NOMO-1 treated with dmso at 0.1 percent for 144 hours (cell line): Measurements from ENCODE around the gene TUBA4B.

ENCODE experiments used
- DNase-seq: peaks from one replicate; lab custom pipeline; 2025; ENCODE audit not compliant: unreplicated experiment; lab: John Stamatoyannopoulos, UW

Gene TUBA4B

DNA sequence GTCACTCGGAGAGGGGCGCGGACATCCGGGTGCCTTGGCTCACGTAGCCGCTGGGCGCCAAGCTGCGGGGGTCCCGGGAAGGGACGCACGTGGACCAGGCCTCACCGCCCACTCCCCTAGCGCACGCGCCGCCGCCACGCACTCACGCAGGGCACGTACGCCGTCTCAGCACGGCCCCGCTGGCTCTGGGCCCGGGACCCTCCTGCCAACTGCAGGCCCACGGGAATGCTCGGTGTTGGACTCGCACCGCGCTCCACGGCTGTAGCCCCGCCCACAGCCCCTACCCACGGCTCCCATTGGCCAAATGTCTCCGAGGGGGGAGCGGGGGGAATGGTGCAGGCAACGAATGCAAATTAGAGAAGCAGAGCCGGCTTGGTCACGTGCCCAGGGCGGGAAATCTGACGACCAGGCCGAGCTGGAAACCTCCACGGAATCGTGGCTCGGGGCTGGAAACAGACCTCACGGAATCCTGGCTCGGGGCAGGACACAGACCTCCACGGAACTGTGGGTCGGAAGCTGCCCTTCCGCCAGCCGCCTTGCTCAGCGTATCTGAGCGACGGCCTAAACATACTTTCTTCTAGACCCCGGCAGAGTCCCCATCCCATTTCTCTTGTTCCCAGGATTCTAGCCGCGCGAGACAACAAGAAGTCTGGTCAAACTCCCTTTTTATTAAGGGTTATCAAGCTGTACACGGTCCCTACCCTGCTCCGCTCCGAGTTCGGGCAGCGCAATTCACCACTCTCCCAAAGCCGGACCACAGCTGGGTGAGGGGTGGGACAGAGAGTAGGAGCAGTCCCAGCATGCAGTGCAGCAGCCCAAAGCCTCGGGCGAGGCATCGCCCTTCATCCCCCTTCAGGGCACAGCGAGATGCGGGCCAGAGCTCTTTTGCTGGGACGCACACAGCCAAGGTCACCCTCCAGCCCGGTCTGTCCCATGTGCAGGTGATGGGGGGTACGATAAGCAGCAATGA lies 34.0 kb upstream of the TUBA4B start, which contains the start of gene ABCB6:
TSS of gene ABCB6 (minus strand) at position 227 of the 970 bp plus-strand sequence. CDS start 285 bp downstream, outside the sequence.
- no peak for DNase-seq

- no peak for DNase-seq
These were observed 33.1 kb upstream of the TUBA4B start for GRCh38 chr2:219219784-219220532.

- DNase-seq: no peak
These were observed 32.2 kb upstream of the TUBA4B start for GRCh38 chr2:219220652-219221402.

DNA sequence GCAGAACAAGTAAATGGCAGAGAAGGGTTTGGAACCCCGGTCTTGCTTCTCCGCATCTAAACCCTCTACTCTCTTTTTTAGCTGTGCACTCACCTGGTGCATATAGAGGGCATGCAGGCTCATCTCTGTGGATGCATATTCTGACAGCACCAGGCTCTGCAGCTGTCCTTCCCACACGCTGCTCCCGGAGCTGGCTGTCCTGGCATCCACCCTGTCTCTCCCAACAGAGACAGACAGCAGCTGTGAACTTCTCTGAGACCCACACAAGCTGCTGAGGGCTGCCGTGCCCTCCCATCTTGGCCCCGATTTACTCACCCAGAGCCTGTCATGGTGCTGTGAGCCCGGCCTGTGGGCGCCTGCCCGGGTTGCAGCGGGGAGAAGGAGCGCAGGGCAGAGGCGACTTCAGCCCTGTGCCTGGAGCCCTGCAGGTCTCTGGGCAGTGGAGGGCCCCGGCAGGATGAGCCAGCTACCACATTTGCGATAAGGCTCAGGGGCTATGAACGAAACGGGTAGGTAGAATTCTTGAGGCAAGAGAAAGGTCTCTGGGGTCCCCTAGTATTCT lies 31.0 kb upstream of the TUBA4B start:
- no peak for DNase-seq

GRCh38 chr2:219223831-219224610 lies 29.0 kb upstream of the TUBA4B start:
- no peak for DNase-seq

DNA sequence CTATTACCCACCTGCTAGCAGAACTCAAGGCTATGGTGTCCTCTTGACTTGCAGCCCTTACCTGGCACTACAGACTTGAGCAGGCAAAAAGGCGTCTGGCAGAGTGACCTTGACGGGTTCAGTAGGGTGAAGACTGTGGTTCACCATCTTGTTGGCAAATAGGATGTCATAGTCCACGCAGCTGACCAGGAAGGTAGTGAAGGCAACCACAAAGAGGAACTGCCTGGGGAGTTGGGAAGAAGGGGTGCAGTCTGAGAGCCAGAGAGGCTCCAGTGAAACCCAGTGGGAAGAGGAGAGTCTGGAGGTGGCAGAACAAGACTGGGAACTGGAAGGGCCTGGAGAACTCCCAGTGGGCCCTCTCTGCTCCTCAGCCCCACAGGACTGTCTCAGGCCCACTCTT lies 27.7 kb upstream of the TUBA4B start:
- peak; percentile 70 for DNase-seq

DNA sequence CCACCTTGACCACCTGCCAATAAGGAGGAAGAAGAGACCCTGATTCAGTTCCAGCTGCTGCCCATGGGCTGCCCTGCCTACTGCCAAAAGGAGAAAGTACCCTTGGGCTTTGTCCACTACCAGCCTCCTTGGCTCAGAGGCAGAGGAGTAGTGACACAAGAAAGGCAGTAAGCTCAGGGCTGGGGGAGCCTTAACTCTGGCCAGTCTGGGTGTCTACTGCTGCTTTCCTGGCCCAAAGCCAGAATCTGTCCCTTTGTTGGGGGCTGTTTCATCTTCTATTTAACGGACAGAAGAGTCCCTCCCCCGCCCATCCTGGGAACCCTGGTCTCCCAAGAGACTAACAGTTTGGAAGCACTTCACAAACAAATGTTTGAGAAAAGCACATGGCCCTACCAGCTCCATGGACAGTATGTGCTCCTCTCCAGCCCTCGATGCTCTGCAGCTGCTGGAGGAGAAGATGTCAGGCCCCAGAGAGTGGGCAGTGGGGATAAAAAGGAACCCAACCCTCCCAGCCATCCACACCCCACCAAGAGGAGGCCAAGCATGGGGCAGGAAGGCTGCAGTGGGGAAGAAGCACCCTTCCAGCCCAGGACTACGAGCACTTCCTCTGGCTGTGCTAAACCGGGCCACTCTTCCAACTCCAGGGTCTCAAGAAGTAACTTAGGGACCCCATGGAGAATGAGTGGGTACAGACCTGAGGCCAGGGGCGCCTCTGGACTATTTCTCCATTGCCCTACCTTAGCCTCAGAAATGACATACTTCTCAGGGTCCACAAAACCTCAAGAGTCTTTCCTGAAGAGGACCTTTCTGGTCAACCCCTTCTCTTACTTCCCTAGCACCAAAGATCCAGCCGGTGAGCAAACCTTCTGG lies 24.8 kb upstream of the TUBA4B start:
- no peak for DNase-seq

DNA sequence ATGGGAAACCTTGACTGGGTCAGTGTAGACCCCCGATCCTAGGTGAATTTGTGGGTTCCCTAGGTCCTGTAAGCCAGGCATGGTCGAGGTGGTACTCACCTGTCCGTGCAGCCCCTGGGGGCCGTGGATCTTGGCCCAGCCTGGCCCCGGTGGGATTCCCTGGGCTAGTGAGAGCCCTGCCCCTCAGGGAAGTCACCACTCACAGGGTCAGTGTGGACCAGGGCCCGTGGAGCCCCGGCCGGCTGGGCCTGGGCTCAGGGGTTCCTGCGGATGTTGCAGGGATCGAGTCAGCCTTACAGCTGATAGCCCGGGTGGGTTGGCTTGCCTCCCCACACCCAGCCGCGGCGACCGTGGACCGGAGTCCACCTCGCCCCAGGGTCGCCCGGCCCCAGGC lies 24.1 kb upstream of the TUBA4B start:
- no peak for DNase-seq

- DNase-seq: peak; percentile 99
These were observed 23.6 kb upstream of the TUBA4B start, which contains the start of the genes ANKZF1 and ATG9A for GRCh38 chr2:219229305-219230058. ANKZF1 (plus strand) TSS chr2:219229806; CDS start chr2:219230258, 452 bp downstream. ATG9A (minus strand) TSS chr2:219229636; CDS start chr2:219228024, 1,612 bp downstream.

DNA sequence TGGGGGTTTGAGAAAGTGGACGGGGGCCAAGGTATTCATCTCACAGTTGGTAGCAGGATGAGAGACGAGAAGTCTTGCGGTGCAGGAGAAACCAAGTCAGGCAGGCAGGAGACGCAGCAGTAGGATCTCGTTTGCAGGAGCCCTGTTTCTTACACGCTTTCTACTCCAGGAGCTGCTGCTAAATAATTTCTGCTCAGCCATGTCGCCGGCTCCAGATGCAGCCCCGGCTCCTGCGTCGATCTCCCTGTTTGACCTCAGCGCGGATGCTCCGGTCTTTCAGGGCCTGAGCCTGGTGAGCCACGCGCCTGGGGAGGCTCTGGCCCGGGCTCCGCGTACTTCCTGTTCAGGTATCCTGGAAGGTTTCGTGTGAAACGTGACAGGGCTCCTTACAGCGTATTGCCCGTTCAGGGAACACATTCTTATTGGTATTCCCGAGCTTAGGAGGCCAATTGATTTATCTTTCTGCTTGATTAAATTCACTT lies 22.9 kb upstream of the TUBA4B start:
- DNase-seq: peak; percentile 42

- no peak for DNase-seq
These were observed 18.7 kb upstream of the TUBA4B start for GRCh38 chr2:219234331-219234730.

GRCh38 chr2:219243291-219243761 lies 9.7 kb upstream of the TUBA4B start:
- peak; percentile 51 for DNase-seq

GRCh38 chr2:219244789-219245147 lies 8.3 kb upstream of the TUBA4B start:
- DNase-seq: no peak

DNA sequence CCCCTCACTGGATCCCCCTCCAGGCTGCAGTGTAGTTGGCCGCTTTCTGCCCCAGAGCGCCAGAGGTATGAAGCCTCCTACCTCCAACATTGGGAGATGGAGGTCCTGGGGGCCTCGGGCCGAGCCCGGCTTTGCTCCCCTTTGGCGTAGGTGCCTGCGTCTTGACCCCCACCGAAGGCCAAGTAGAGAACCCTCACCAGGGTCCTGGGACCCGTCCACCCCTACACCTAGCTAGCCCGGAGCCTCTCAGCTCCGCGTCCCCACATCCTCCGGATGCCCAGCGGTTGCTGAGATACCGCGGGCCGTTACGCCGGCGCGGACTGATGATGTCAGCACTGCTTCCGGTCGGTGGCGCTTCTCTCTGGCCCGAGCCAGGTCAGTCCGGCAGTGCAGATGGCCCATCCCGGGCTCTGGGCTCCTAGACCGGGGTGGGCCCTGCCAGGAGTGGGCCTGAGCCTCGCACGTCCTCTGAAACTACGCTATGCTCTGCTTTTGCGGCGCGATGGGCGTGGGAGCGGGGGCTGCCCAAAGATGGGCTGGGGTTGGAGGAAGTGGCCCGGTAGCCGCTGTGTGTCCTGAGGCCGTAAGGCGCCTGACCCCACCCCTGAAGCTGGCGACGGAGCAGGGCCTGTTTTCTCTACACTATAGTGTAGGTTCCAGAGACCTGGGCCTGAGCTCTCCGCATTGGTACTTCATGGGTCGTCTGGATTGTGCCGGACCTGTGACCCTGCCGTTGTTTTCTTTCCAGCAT lies 7.7 kb upstream of the TUBA4B start, which contains the start of the genes GLB1L and STK16:
TSS of gene GLB1L (minus strand) at position 297 of the 751 bp plus-strand sequence. CDS start 1,871 bp downstream, outside the sequence.
TSS of gene STK16 (plus strand) at position 332 of the 751 bp plus-strand sequence. CDS start 521 bp downstream, outside the sequence.
- peak; percentile 75 for DNase-seq

GRCh38 chr2:219245899-219246230 lies 7.2 kb upstream of the TUBA4B start:
- DNase-seq: no peak

DNA sequence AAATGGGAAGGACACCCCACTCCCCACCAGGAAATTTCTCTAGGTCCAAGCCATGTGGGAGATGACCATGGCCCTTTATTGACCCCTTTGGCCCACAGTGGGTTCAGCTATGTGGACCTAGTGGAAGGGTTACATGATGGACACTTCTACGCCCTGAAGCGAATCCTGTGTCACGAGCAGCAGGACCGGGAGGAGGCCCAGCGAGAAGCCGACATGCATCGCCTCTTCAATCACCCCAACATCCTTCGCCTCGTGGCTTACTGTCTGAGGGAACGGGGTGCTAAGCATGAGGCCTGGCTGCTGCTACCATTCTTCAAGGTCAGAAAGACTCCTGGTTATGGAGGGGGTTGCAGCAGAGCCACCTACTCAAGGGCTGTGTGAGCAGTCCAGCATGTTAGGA lies 6.5 kb upstream of the TUBA4B start:
- DNase-seq: no peak
